GM23338 (cell line): ENCODE measurements around the gene STRN. TPM values are rescaled to one million over a fixed set of nuclear protein-coding genes. Genes with fewer than 3 reads are reported as not detected.

Experiments
- ATAC-seq: fragments of 200-7000 bp; cut with Tn5 transposase; 3 replicates; pipeline ENCODE4 v1.9.1; 2020
- DNase-seq: peaks from one replicate; pipeline ENCODE4 v3.0.0-alpha.2; 2015; ENCODE audit warnings: low spot score
- H2AFZ ChIP-seq: fragments of 200-600 bp; sonication (generic); 2 replicates; pipeline ENCODE4 v1.8.0; 2016; ENCODE audit warnings: antibody characterized with exemption, mild to moderate bottlenecking, moderate library complexity
- H3F3A ChIP-seq: fragments of 200-600 bp; sonication (generic); replicated peaks from 2 replicates; pipeline ENCODE4 v1.8.0; 2017; ENCODE audit warnings: antibody characterized with exemption, mixed run types, low read depth
- H3K27ac ChIP-seq: fragments of 200-600 bp; sonication (generic); 2 replicates; pipeline ENCODE4 v1.6.1; 2016; ENCODE audit warnings: low read depth
- H3K27me3 ChIP-seq: fragments of 200-600 bp; sonication (generic); 2 replicates; pipeline ENCODE4 v1.8.0; 2016; ENCODE audit warnings: mild to moderate bottlenecking, mixed run types, moderate library complexity; ENCODE audit not compliant: insufficient read depth
- H3K36me3 ChIP-seq: fragments of 200-600 bp; sonication (generic); 2 replicates; pipeline ENCODE4 v1.8.0; 2016; ENCODE audit warnings: mild to moderate bottlenecking; ENCODE audit not compliant: insufficient read depth
- H3K4me1 ChIP-seq: fragments of 200-600 bp; sonication (generic); 2 replicates; pipeline ENCODE4 v1.8.0; 2016; ENCODE audit warnings: mild to moderate bottlenecking, moderate library complexity; ENCODE audit not compliant: insufficient read depth
- H3K4me2 ChIP-seq: fragments of 200-600 bp; sonication (generic); 2 replicates; pipeline ENCODE4 v1.7.1; 2017; ENCODE audit warnings: mixed run types
- H3K4me3 ChIP-seq: fragments of 200-600 bp; sonication (generic); 2 replicates; pipeline ENCODE4 v1.6.1; 2016; ENCODE audit warnings: mixed run types
- H3K79me2 ChIP-seq: fragments of 200-600 bp; sonication (generic); replicated peaks from 2 replicates; pipeline ENCODE4 v1.8.0; 2017; ENCODE audit warnings: mild to moderate bottlenecking; ENCODE audit not compliant: insufficient read depth
- H3K9me2 ChIP-seq: fragments of 200-600 bp; sonication (generic); 2 replicates; pipeline ENCODE4 v1.8.0; 2017; ENCODE audit not compliant: insufficient read depth
- H4K20me1 ChIP-seq: fragments of 200-600 bp; sonication (generic); replicated peaks from 2 replicates; pipeline ENCODE4 v1.8.0; 2017; ENCODE audit warnings: mild to moderate bottlenecking; ENCODE audit not compliant: insufficient read depth
- H3K27ac Mint-ChIP-seq: 2 replicates; pipeline ENCODE4 v1.8.0; 2020; ENCODE audit warnings: inconsistent platforms, mild to moderate bottlenecking, moderate library complexity, mixed read lengths
- H3K27me3 Mint-ChIP-seq: 3 replicates; pipeline ENCODE4 v1.8.0; 2022; ENCODE audit warnings: low read depth, mild to moderate bottlenecking, moderate library complexity, mixed read lengths, inconsistent platforms; ENCODE audit not compliant: insufficient read depth, poor library complexity
- H3K36me3 Mint-ChIP-seq: 3 replicates; pipeline ENCODE4 v1.8.0; 2021; ENCODE audit warnings: low read depth, mild to moderate bottlenecking, inconsistent platforms, moderate library complexity, mixed read lengths
- H3K4me1 Mint-ChIP-seq: 3 replicates; pipeline ENCODE4 v1.8.0; 2020; ENCODE audit warnings: mild to moderate bottlenecking, inconsistent platforms, mixed read lengths
- H3K4me3 Mint-ChIP-seq: 3 replicates; pipeline ENCODE4 v1.8.0; 2021; ENCODE audit warnings: moderate library complexity, mild to moderate bottlenecking, inconsistent platforms, mixed read lengths
- H3K9me3 Mint-ChIP-seq: 3 replicates; pipeline ENCODE4 v1.8.0; 2020; ENCODE audit warnings: moderate library complexity, mild to moderate bottlenecking, inconsistent platforms, mixed read lengths
- EZH2 ChIP-seq: fragments of 200-600 bp; sonication (generic); IDR thresholded peaks from one replicate; pipeline ENCODE4 v1.8.0; 2017; ENCODE audit warnings: antibody characterized with exemption, mild to moderate bottlenecking, low read depth; ENCODE audit not compliant: unreplicated experiment
- EZH2phosphoT487 ChIP-seq: fragments of 200-600 bp; sonication (generic); IDR thresholded peaks from one replicate; pipeline ENCODE4 v1.8.1; 2018; ENCODE audit warnings: antibody characterized with exemption; ENCODE audit not compliant: unreplicated experiment
- JUNB ChIP-seq: IDR thresholded peaks from one replicate; pipeline ENCODE4 v1.6.1; 2016; ENCODE audit warnings: antibody characterized with exemption; ENCODE audit not compliant: unreplicated experiment
- NANOG ChIP-seq: IDR thresholded peaks from 2 replicates; pipeline ENCODE4 v1.6.1; 2016; ENCODE audit warnings: antibody characterized with exemption, borderline replicate concordance
- POLR2AphosphoS5 ChIP-seq: IDR thresholded peaks from 2 replicates; pipeline ENCODE4 v1.6.1; 2016; ENCODE audit warnings: antibody characterized with exemption, low read depth
- STAT1 ChIP-seq: IDR thresholded peaks from one replicate; pipeline ENCODE4 v1.6.1; 2016; ENCODE audit warnings: antibody characterized with exemption; ENCODE audit not compliant: unreplicated experiment
- ZNF114 ChIP-seq: fragments of 250-450 bp; sonication (Bioruptor Pico); IDR thresholded peaks from 2 replicates; pipeline ENCODE4 v1.5.0; 2020; ENCODE audit warnings: mild to moderate bottlenecking, moderate library complexity
- polyA plus RNA-seq: library from polyadenylated mRNA; unstranded; fragments of >200 nt; fragmentation: Nextera tagmentation; extraction: Ambion mirVana; gene quantifications from 2 replicates; pipeline ENCODE4 v1.2.1, GENCODE V29; 2016
- total RNA-seq: library from RNA; depleted of rRNA; stranded (reverse); fragments of >200 nt; shearing (Covaris generic); gene quantifications from 2 replicates; pipeline ENCODE4 v1.2.3, GENCODE V29; 2014
- TF ChIP-seq, protein P1 (sequence below), 2 experiments: fragments of 200-600 bp in 1 of 2; sonication (generic) in 1 of 2; conservative IDR thresholded peaks; 2 replicates each; pipeline versions ENCODE4 v1.5.1 to v1.6.1; 2016 to 2017; ENCODE audit warnings: antibody characterized with exemption in 2 of 2, low read depth in 2 of 2, mild to moderate bottlenecking in 2 of 2, moderate library complexity in 1 of 2
- TF ChIP-seq, protein P2 (sequence below): IDR thresholded peaks from one replicate; pipeline ENCODE4 v1.6.1; 2018; ENCODE audit warnings: antibody characterized with exemption; ENCODE audit not compliant: unreplicated experiment

The STRN gene
- total and polyA plus RNA-seq, 2 experiments from 2014 or later: 16.1 to 34.5 TPM

DNA sequence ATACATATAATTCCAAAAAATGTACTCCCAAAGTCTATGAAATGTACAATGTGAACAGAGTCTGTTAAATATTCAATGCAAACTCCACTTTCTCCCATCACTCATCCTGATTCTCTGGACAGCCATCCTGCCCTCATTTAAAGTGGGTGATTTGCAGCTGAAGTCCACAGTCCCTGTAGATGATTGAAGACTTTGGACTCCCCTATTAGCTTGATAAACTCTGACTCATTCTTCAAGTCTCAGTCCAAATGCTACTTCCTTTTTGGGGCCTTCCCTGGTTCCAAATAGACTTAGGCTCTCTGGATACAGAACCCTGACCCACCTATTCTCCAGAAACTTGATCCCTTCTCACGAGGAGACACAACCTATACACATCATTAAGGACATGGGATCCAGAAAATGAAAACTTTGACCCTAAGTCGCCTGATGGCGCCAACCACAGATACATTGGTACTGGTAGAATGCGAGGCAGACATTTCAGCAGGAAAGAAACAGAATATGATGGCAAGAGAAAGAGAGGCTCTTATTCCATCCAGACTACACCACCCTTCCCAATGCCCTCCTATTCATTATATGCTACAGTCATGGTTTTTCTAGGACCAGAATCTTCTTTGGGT lies 147.1 kb downstream of the STRN start:
- DNase-seq (peak; percentile 61), ATAC-seq (peak; percentile 58)
- Histone ChIP-seq H4K20me1 (no peaks in the 10 kb centered on the region), H2AFZ (0 out of 2 replicates have a peak overlapping the region, but pooled peaks have one; percentile 39), H3K79me2 (no peaks in the 10 kb centered on the region), H3K36me3 (no peaks in the 10 kb centered on the region), H3K4me3 (no peak overlapping the region), H3K9me2 (peaks cover 10% of the 10 kb centered on the region; the same call in 1 of the 2 replicates), H3K27me3 (no peaks in the 10 kb centered on the region), H3K27ac (no peak overlapping the region), H3K4me1 (peaks cover 10% of the 10 kb centered on the region), H3F3A (no peaks in the 10 kb centered on the region), H3K4me2 (no peak overlapping the region)
- no peak overlapping the region for H3K4me3 Mint-ChIP-seq
- no peaks in the 10 kb centered on the region for H3K9me3 Mint-ChIP-seq
- no peak overlapping the region for H3K27ac Mint-ChIP-seq
- no peaks in the 10 kb centered on the region for H3K36me3 Mint-ChIP-seq
- peaks cover 10% of the 10 kb centered on the region for H3K4me1 Mint-ChIP-seq
- no peak for TF ChIP-seq EZH2
- TF ChIP-seq, protein P1, sequence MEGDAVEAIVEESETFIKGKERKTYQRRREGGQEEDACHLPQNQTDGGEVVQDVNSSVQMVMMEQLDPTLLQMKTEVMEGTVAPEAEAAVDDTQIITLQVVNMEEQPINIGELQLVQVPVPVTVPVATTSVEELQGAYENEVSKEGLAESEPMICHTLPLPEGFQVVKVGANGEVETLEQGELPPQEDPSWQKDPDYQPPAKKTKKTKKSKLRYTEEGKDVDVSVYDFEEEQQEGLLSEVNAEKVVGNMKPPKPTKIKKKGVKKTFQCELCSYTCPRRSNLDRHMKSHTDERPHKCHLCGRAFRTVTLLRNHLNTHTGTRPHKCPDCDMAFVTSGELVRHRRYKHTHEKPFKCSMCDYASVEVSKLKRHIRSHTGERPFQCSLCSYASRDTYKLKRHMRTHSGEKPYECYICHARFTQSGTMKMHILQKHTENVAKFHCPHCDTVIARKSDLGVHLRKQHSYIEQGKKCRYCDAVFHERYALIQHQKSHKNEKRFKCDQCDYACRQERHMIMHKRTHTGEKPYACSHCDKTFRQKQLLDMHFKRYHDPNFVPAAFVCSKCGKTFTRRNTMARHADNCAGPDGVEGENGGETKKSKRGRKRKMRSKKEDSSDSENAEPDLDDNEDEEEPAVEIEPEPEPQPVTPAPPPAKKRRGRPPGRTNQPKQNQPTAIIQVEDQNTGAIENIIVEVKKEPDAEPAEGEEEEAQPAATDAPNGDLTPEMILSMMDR (conservative IDR thresholded peaks at IDR 0.05; ENCODE audit: low read depth in 2 of 2): peak; percentile 60 to 78
- no peaks in the 10 kb centered on the region for H3K27me3 Mint-ChIP-seq

DNA sequence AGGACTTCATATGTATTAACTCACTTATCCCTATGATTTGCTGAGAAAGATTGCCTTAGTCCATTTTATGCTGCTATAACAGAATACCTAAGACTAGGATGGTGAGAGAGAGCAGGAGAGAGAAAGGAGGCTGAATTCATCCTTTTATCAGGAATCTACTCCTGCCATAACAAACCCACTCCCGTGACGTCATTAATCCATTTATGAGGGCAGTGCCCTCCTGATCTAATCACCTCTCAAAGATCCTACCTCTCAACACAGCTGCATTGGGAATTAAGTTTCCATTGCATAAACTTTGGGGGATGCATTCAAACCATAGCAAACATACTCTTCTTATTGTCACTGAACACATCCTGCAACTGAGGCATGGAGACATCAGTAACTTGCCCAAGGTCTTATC lies 147.8 kb downstream of the STRN start:
- Mint-ChIP-seq H3K27me3 (no peaks in the 10 kb centered on the region), H3K36me3 (no peaks in the 10 kb centered on the region), H3K4me3 (no peak overlapping the region), H3K9me3 (no peaks in the 10 kb centered on the region), H3K27ac (no peak overlapping the region), H3K4me1 (peaks cover 8% of the 10 kb centered on the region; the same call in 1 of the 3 replicates)
- Histone ChIP-seq H3K27ac (no peak overlapping the region), H3F3A (no peaks in the 10 kb centered on the region), H3K79me2 (no peaks in the 10 kb centered on the region), H3K4me3 (no peak overlapping the region), H4K20me1 (no peaks in the 10 kb centered on the region), H3K36me3 (no peaks in the 10 kb centered on the region), H3K9me2 (peaks cover 12% of the 10 kb centered on the region), H3K4me2 (no peak overlapping the region), H3K27me3 (no peaks in the 10 kb centered on the region), H2AFZ (peak overlapping the region; percentile 10; the same call in 1 of the 2 replicates), H3K4me1 (peaks cover 3% of the 10 kb centered on the region; the same call in 1 of the 2 replicates)
- DNase-seq (no peak), ATAC-seq (no peak)
- TF ChIP-seq ZNF114 (CRISPR knock-in tag) (no peak), POLR2AphosphoS5 (no peak), EZH2phosphoT487 (no peak), JUNB (no peak), STAT1 (no peak), NANOG (no peak)
- TF ChIP-seq, protein P1 (conservative IDR thresholded peaks at IDR 0.05; ENCODE audit: low read depth in 2 of 2): no peak
- TF ChIP-seq, protein P2, sequence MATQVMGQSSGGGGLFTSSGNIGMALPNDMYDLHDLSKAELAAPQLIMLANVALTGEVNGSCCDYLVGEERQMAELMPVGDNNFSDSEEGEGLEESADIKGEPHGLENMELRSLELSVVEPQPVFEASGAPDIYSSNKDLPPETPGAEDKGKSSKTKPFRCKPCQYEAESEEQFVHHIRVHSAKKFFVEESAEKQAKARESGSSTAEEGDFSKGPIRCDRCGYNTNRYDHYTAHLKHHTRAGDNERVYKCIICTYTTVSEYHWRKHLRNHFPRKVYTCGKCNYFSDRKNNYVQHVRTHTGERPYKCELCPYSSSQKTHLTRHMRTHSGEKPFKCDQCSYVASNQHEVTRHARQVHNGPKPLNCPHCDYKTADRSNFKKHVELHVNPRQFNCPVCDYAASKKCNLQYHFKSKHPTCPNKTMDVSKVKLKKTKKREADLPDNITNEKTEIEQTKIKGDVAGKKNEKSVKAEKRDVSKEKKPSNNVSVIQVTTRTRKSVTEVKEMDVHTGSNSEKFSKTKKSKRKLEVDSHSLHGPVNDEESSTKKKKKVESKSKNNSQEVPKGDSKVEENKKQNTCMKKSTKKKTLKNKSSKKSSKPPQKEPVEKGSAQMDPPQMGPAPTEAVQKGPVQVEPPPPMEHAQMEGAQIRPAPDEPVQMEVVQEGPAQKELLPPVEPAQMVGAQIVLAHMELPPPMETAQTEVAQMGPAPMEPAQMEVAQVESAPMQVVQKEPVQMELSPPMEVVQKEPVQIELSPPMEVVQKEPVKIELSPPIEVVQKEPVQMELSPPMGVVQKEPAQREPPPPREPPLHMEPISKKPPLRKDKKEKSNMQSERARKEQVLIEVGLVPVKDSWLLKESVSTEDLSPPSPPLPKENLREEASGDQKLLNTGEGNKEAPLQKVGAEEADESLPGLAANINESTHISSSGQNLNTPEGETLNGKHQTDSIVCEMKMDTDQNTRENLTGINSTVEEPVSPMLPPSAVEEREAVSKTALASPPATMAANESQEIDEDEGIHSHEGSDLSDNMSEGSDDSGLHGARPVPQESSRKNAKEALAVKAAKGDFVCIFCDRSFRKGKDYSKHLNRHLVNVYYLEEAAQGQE: no peak
